CD4-positive, alpha-beta T cell (primary cell): ENCODE results near the gene ENAM. TPM values are rescaled to one million over a fixed set of nuclear protein-coding genes. Genes with fewer than 3 reads are reported as not detected.
"Not testable (repeated sequence)": the region's sequence is repeated elsewhere in the genome, so short reads cannot be mapped to it uniquely, and the experiment has no call there.

Experiments used
- ATAC-seq: fragments of 200-7000 bp; cut with Tn5 transposase; one replicate; pipeline ENCODE4 v1.10.0; 2022; ENCODE audit warnings: mild to moderate bottlenecking; ENCODE audit not compliant: poor library complexity
- CTCF ChIA-PET: fragments of 350-600 bp; sonication (Branson Sonifier 250); formaldehyde crosslinking; loops from one replicate; lab custom pipeline; 2021; ENCODE audit warnings: antibody characterized with exemption, inconsistent platforms; lab: Charles Lee
- POLR2A ChIA-PET: fragments of 350-600 bp; sonication (Branson Sonifier 250); formaldehyde crosslinking; loops from one replicate; lab custom pipeline; 2021; ENCODE audit warnings: antibody characterized with exemption, inconsistent platforms; lab: Charles Lee
- DNase-seq, 14 experiments: peaks; one replicate each; pipeline ENCODE4 v3.0.0-alpha.2; 2013 to 2020; ENCODE audit warnings: mixed read lengths in 2 of 14
- H3K27ac ChIP-seq, 2 donors: one replicate each; pipeline versions ENCODE4 v1.5.1 to v1.7.0; 2013; ENCODE audit warnings: low read length in 2 of 2, low read depth in 1 of 2, mild to moderate bottlenecking in 1 of 2
- H3K27me3 ChIP-seq, 2 experiments: 1 replicate in 1 of 2; 2 replicates in 1 of 2; pipeline versions ENCODE4 v1.6.1 to v1.7.0; 2013; ENCODE audit warnings: low read length in 2 of 2, control low read depth in 1 of 2, mild to moderate bottlenecking in 1 of 2, moderate library complexity in 1 of 2; ENCODE audit not compliant: insufficient read depth in 2 of 2, control insufficient read depth in 1 of 2
- H3K36me3 ChIP-seq: one replicate; pipeline ENCODE4 v1.6.1; 2013; ENCODE audit warnings: low read length, control low read depth; ENCODE audit not compliant: insufficient read depth
- H3K4me1 ChIP-seq: one replicate; pipeline ENCODE4 v1.6.1; 2013; ENCODE audit warnings: low read length, control low read depth; ENCODE audit not compliant: insufficient read depth
- H3K4me3 ChIP-seq: one replicate; pipeline ENCODE4 v1.5.1; 2013; ENCODE audit warnings: mild to moderate bottlenecking, low read length, moderate library complexity
- H3K9me3 ChIP-seq, 2 experiments: 1 replicate in 1 of 2; 2 replicates in 1 of 2; pipeline versions ENCODE4 v1.6.1 to v1.7.0; 2013; ENCODE audit warnings: low read length in 2 of 2, mild to moderate bottlenecking in 2 of 2, control low read depth in 1 of 2, moderate library complexity in 1 of 2; ENCODE audit not compliant: control insufficient read depth in 1 of 2, insufficient read depth in 1 of 2
- H3K27ac Mint-ChIP-seq: one replicate; pipeline ENCODE4 v1.8.0; 2020; ENCODE audit warnings: mixed read lengths
- H3K27me3 Mint-ChIP-seq: one replicate; pipeline ENCODE4 v1.8.0; 2021; ENCODE audit warnings: mixed read lengths
- H3K36me3 Mint-ChIP-seq: one replicate; pipeline ENCODE4 v1.8.0; 2021; ENCODE audit warnings: low read depth, mixed read lengths
- H3K4me1 Mint-ChIP-seq: one replicate; pipeline ENCODE4 v1.8.0; 2021; ENCODE audit warnings: low read depth, mixed read lengths
- H3K4me3 Mint-ChIP-seq: one replicate; pipeline ENCODE4 v1.8.0; 2020; ENCODE audit warnings: mild to moderate bottlenecking, mixed read lengths
- H3K9me3 Mint-ChIP-seq: one replicate; pipeline ENCODE4 v1.8.0; 2020; ENCODE audit warnings: mixed read lengths
- intact Hi-C, 2 experiments: fragments of 100-400 bp; cut with DNase I in 1 of 2; cut with micrococcal nuclease in 1 of 2; formaldehyde crosslinking; loops; one replicate each; pipeline versions ENCODE4 v1.15.1 to v1.9.0; 2023 to 2025; cut with DNase I, micrococcal nuclease
- total RNA-seq, 174 experiments: library from RNA in 2 of 174; stranded (reverse) in 2 of 174; gene quantifications; one replicate each; pipeline ENCODE4 v1.2.3 and lab custom pipeline; 2021 to 2026
- TF ChIP-seq, protein P1 (sequence below): fragments of 200-600 bp; IDR thresholded peaks from one replicate; pipeline ENCODE4 v1.8.0; 2022; ENCODE audit warnings: antibody characterized with exemption, mild to moderate bottlenecking

ENAM gene
- total RNA-seq, 2 experiments from 2014 or later: not detected

GRCh38 chr4:70660106-70660505 is 31.6 kb downstream of the ENAM start:
- POLR2A ChIA-PET: interaction anchor here (1.1 kb wide), 1 partner anchor 31 kb away, joined by 3 read pairs; no protein-coding TSS in a partner anchor
- Mint-ChIP-seq H3K4me3 (no peak overlapping the region), H3K36me3 (no peaks in the 10 kb centered on the region), H3K4me1 (peaks cover 5% of the 10 kb centered on the region), H3K27ac (no peak overlapping the region), H3K27me3 (no peaks in the 10 kb centered on the region), H3K9me3 (no peaks in the 10 kb centered on the region)
- Histone ChIP-seq H3K4me3 (no peak overlapping the region), H3K27ac (no peak overlapping the region), H3K36me3 (no peaks in the 10 kb centered on the region), H3K9me3 (no peaks in the 10 kb centered on the region), H3K4me1 (no peaks in the 10 kb centered on the region), H3K27me3 (no peaks in the 10 kb centered on the region)
- TF ChIP-seq, protein P1, sequence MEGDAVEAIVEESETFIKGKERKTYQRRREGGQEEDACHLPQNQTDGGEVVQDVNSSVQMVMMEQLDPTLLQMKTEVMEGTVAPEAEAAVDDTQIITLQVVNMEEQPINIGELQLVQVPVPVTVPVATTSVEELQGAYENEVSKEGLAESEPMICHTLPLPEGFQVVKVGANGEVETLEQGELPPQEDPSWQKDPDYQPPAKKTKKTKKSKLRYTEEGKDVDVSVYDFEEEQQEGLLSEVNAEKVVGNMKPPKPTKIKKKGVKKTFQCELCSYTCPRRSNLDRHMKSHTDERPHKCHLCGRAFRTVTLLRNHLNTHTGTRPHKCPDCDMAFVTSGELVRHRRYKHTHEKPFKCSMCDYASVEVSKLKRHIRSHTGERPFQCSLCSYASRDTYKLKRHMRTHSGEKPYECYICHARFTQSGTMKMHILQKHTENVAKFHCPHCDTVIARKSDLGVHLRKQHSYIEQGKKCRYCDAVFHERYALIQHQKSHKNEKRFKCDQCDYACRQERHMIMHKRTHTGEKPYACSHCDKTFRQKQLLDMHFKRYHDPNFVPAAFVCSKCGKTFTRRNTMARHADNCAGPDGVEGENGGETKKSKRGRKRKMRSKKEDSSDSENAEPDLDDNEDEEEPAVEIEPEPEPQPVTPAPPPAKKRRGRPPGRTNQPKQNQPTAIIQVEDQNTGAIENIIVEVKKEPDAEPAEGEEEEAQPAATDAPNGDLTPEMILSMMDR: no peak
- intact Hi-C loops: no loop called here
- DNase-seq (no peak), ATAC-seq (no peak)
- CTCF ChIA-PET: no interaction called here

GRCh38 chr4:70661309-70661922 is 32.9 kb downstream of the ENAM start:
- intact Hi-C loops, H3K27me3 ChIP-seq, H3K9me3 Mint-ChIP-seq, H3K4me3 ChIP-seq, H3K4me3 Mint-ChIP-seq, H3K36me3 ChIP-seq, H3K4me1 Mint-ChIP-seq, DNase-seq, ATAC-seq, H3K27ac ChIP-seq, H3K27me3 Mint-ChIP-seq, H3K36me3 Mint-ChIP-seq, POLR2A ChIA-PET, H3K4me1 ChIP-seq, H3K27ac Mint-ChIP-seq, H3K9me3 ChIP-seq: not testable (repeated sequence)
- CTCF ChIA-PET: interaction anchor here (0.8 kb wide), 1 partner anchor 54 kb away, joined by 6 read pairs; no protein-coding TSS in a partner anchor

DNA sequence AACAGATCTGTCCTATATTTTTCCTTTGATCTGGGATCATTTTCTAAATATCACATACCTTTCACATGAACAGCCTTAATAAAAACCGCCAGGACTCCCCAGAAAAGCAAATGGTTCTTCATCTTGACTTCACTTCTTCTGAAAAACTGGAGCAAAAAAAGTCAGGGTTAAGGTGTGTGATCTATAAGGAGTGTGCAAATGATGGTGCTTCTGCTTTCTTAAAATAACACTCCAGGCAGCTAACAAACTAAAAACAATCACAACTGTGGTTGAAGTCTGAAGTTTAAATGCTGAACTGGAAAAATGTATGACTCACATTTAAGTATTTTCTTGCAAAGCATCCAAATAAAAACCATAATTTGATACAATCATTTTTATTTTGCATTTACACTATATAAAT is 37.8 kb downstream of the ENAM start, which contains the start of gene JCHAIN:
Gene JCHAIN (minus strand): TSS at position 140 of the 400 bp plus-strand sequence. CDS start 18 bp downstream, at position 122.
- POLR2A ChIA-PET: no interaction called here
- CTCF ChIA-PET: interaction anchor here (1.9 kb wide), 1 partner anchor 69 kb away, joined by 6 read pairs; no protein-coding TSS in a partner anchor
- Mint-ChIP-seq H3K4me3 (no peak within 1 kb of the TSS), H3K27ac (no peak within 1 kb of the TSS), H3K27me3 (peaks cover 4% of the 10 kb centered on the region), H3K4me1 (no peaks in the 10 kb centered on the region), H3K9me3 (no peaks in the 10 kb centered on the region), H3K36me3 (no peaks in the 10 kb centered on the region)
- no peaks in the 10 kb centered on the region for H3K36me3 ChIP-seq
- peaks cover 0 to 2% of the 10 kb centered on the region in 2 experiments for H3K27me3 ChIP-seq
- no peaks in the 10 kb centered on the region for H3K4me1 ChIP-seq
- DNase-seq (no peak), ATAC-seq (no peak)
- no peak within 1 kb of the TSS for H3K27ac ChIP-seq
- intact Hi-C loops: no loop called here
- H3K4me3 ChIP-seq: no peak within 1 kb of the TSS
- TF ChIP-seq, protein P1: no peak
- H3K9me3 ChIP-seq: no peaks in the 10 kb centered on the region
